GM21447 (cell line): ENCODE data around the gene ADGRA3.

Source experiments
- ATAC-seq: cut with Tn5 transposase; IDR thresholded peaks from one replicate; pipeline ENCODE4 v1.9.1; 2021; ENCODE audit not compliant: unreplicated experiment

Gene ADGRA3

GRCh38 chr4:22514001-22514400, 1.9 kb downstream of the ADGRA3 start:
- no peak for ATAC-seq

GRCh38 chr4:22512306-22512705, 3.6 kb downstream of the ADGRA3 start:
- ATAC-seq: no peak

- no peak for ATAC-seq
These were observed 5.1 kb downstream of the ADGRA3 start for GRCh38 chr4:22510750-22511149.

- ATAC-seq: no peak
These were observed 7.5 kb downstream of the ADGRA3 start for GRCh38 chr4:22508376-22508775.

GRCh38 chr4:22504922-22505321, 10.9 kb downstream of the ADGRA3 start:
- no peak for ATAC-seq

GRCh38 chr4:22504447-22504846, 11.4 kb downstream of the ADGRA3 start:
- no peak for ATAC-seq

- ATAC-seq: no peak
These were observed 12.7 kb downstream of the ADGRA3 start for GRCh38 chr4:22502895-22503814.

- ATAC-seq: no peak
These were observed 14.2 kb downstream of the ADGRA3 start for GRCh38 chr4:22501715-22502095.

- ATAC-seq: no peak
These were observed 14.8 kb downstream of the ADGRA3 start for GRCh38 chr4:22500831-22501714.

- no peak for ATAC-seq
These were observed 15.7 kb downstream of the ADGRA3 start for GRCh38 chr4:22500128-22500611.

GRCh38 chr4:22498866-22499265, 17.0 kb downstream of the ADGRA3 start:
- ATAC-seq: no peak

- no peak for ATAC-seq
These were observed 19.6 kb downstream of the ADGRA3 start for GRCh38 chr4:22496165-22496813.

- no peak for ATAC-seq
These were observed 22.3 kb downstream of the ADGRA3 start for GRCh38 chr4:22493523-22493922.

GRCh38 chr4:22492987-22493386, 22.9 kb downstream of the ADGRA3 start:
- no peak for ATAC-seq

- ATAC-seq: no peak
These were observed 23.9 kb downstream of the ADGRA3 start for GRCh38 chr4:22491939-22492338.

- ATAC-seq: no peak
These were observed 25.0 kb downstream of the ADGRA3 start for GRCh38 chr4:22490718-22491315.

- ATAC-seq: no peak
These were observed 27.8 kb downstream of the ADGRA3 start for GRCh38 chr4:22488106-22488505.

- no peak for ATAC-seq
These were observed 28.5 kb downstream of the ADGRA3 start for GRCh38 chr4:22487328-22487727.

GRCh38 chr4:22486276-22486675, 29.6 kb downstream of the ADGRA3 start:
- no peak for ATAC-seq

GRCh38 chr4:22485737-22486136, 30.1 kb downstream of the ADGRA3 start:
- no peak for ATAC-seq

- ATAC-seq: no peak
These were observed 32.3 kb downstream of the ADGRA3 start for GRCh38 chr4:22483551-22483981.
